Activated T-cell treated with anti-CD3 and anti-CD28 coated beads, Interleukin-2, amount 50 U/mL, for 4 hours (primary cell): Measurements from ENCODE around the gene CAMKMT. TPM values are rescaled to one million over a fixed set of nuclear protein-coding genes. Genes with fewer than 3 reads are reported as not detected.

Experiments used
- ATAC-seq, 2 donors: fragments of 200-7000 bp; cut with Tn5 transposase; one replicate each; pipeline ENCODE4 v1.10.0; 2021
- DNase-seq: peaks from one replicate; pipeline ENCODE4 v3.0.0-alpha.2; 2020
- H3K27me3 Mint-ChIP-seq: one replicate; pipeline ENCODE4 v1.8.0; 2021; ENCODE audit warnings: low read depth, mixed read lengths
- H3K36me3 Mint-ChIP-seq: one replicate; pipeline ENCODE4 v1.8.0; 2022; ENCODE audit warnings: mixed read lengths; ENCODE audit not compliant: insufficient read depth
- H3K4me1 Mint-ChIP-seq: one replicate; pipeline ENCODE4 v1.8.0; 2021; ENCODE audit warnings: low read depth, mixed read lengths
- H3K4me3 Mint-ChIP-seq: one replicate; pipeline ENCODE4 v1.8.0; 2021; ENCODE audit warnings: mild to moderate bottlenecking, moderate library complexity, mixed read lengths
- H3K9me3 Mint-ChIP-seq: one replicate; pipeline ENCODE4 v1.8.0; 2021; ENCODE audit warnings: mixed read lengths
- total RNA-seq, 3 donors: library from RNA; stranded (reverse); gene quantifications; one replicate each; pipeline ENCODE4 v1.2.1, GENCODE V29; 2021

The CAMKMT gene
- total RNA-seq, 3 donors from 2014 or later = 9.5 to 12.3 (median 10.0) TPM

DNA sequence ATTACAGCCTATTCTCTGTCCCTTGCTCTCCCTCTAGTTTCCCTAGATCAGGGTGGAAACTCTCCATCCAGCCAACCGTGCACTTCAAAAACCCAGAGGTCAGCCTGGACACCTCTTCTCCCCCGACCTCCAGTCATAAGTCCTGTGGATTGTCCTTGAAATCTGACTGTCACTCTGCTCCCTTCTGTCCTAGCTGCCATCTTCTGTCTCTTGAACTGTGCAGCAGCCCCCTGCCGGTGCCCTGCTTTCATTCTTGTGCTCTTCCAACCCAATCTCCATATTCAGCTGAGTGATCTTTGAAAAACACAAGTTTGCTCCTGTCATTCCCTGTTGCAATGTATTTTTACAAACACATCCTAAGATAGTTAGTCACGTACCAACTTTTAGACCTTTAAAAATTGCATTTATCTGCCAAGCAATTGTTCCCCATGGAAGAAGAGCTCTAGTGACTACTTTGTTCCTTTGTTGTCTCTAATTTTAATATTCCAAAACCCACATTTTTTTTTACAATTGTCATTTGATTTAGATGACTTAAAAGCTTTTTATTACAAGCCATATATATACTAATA, 254.3 kb downstream of the CAMKMT start:
- no peak for DNase-seq
- Mint-ChIP-seq H3K36me3 (no peaks in the 10 kb centered on the region), H3K27me3 (no peaks in the 10 kb centered on the region), H3K4me3 (no peak overlapping the region), H3K4me1 (peaks cover 3% of the 10 kb centered on the region), H3K9me3 (no peaks in the 10 kb centered on the region)
- no peak for ATAC-seq

DNA sequence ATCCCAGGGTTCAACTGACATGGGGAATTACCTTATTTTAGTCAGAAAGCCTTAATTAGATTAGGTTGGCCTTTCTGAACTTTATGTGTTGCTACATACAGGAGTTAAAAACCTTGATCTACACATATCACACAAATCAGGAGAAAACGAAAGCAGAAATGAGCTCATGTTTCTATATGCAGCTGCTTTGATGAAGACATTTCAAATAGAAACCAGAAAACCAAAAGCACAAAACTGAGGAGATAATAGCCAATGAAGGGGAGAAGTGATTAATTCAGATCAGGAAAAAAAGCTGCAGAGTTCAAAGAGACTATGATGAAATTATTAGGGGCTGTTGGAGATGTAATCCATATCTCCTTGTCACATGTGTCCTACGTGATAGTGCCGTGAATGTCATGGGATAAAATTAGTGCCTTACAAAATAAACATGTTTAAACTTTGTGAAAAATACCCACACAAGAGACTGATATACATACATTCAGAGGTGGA, 255.0 kb downstream of the CAMKMT start:
- H3K4me3 Mint-ChIP-seq = no peak overlapping the region
- no peak for DNase-seq
- peak; percentile 94 to 95 for ATAC-seq
- no peaks in the 10 kb centered on the region for H3K27me3 Mint-ChIP-seq
- peaks cover under 1% of the 10 kb centered on the region for H3K36me3 Mint-ChIP-seq
- peaks cover 3% of the 10 kb centered on the region for H3K4me1 Mint-ChIP-seq
- H3K9me3 Mint-ChIP-seq = no peaks in the 10 kb centered on the region

DNA sequence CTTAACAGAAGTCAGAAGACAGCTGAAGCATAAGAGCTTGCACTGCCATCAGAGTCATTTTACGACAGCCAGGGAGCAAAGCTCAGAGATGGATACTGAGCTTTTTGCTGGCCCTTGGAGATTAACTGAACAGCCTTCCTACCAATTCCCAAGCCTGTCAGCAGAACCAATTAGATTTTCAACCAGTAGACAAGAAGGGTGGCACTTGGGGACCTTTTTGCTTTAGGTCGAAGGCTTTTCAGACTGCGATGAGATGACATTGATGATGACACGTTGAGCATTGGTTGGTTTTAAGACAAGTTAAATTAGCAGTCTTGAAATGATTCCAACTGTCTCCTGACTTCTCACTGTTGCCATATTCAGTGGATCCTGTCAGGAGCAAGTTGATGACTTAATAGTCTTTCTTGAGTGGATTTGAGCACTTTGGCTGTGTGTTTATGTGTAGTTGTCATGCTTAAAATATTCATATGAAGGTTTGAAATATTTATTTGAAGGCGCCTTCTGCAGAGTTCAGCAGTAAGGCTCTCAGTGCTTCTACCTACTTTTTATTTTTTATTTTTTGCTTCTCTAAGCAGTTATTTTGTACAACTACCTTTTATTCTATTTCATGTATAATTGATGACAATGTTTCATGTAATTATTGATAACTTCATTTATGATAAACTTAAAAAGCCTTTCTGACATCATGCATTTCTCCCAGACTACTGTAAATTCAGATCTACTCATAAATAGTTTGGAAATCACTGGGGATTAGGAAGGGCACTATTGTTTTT, 256.7 kb downstream of the CAMKMT start:
- peaks cover 4% of the 10 kb centered on the region for H3K36me3 Mint-ChIP-seq
- no peak for ATAC-seq
- no peaks in the 10 kb centered on the region for H3K9me3 Mint-ChIP-seq
- H3K4me1 Mint-ChIP-seq = peaks cover 3% of the 10 kb centered on the region
- no peak overlapping the region for H3K4me3 Mint-ChIP-seq
- no peaks in the 10 kb centered on the region for H3K27me3 Mint-ChIP-seq
- no peak for DNase-seq

DNA sequence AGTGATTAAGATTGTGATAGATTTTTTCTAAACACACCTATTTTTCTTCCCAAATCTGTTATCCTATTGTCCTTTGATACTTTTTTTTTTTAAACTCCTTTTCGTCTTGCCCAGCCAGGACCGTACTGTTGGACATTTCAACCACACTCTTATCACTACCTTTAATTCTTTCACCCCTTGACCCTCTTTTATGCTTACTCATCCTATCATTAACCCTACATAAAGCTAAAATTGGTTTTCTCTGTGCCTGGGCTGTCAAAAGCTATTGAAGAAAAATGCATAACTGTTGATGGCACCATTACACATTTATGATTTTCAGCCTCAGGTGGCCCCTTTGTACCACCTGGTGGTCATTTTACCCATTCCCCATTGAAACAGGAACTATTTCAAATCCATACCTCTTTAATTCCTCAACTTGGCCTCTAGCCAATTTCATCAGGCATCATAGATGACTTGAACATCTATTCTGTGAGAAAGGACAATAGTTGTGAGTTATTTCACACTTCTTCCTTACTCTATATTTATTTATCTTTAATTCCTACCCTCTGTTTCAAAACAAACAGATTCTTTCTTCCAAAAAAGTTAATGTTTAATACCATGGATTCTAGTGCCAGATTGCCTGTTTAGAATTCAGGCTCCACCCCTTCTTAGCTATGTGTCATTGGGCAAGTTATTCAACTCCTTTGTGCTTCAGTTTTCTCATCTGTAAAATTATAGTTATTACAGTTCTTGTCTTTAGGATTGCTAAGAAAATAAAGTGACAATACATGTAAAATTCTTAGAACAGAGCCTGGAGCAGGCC, 258.6 kb downstream of the CAMKMT start:
- Mint-ChIP-seq H3K9me3 (no peaks in the 10 kb centered on the region), H3K4me1 (peaks cover 2% of the 10 kb centered on the region), H3K27me3 (no peaks in the 10 kb centered on the region), H3K4me3 (no peak overlapping the region), H3K36me3 (peaks cover 4% of the 10 kb centered on the region)
- no peak for DNase-seq
- no peak for ATAC-seq

DNA sequence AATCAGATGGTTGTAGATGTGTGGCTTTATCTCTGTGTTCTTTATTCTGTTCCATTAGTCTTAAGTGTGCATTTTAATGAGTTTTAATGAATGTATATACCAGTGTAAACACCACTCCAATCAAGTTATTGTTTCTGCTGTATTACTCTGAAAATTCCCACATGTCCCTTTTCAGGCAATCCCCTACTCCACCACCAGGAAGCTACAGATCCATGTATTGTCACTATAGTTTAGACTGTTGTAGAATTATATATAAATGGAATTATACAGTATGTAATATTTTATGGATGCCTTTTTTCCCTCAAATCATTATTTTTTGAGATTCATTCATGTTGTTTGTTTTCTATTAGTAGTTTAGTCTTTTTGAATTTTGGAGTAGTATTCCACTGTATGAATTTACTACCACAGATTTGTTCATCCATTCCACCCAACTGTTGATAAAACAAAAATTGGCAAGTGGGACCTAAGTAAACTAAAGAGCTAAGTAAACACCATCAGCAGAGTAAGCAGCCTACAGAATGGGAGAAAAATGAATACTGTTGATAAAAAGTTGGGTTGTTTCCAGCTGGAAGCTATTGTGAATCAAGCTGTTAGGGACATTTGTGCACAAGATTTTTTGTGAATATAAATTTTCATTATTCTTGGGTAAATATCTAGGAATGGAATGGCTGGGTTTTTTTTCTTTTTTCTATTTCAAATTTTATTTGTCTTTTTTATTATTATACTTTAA, 262.0 kb downstream of the CAMKMT start:
- peaks cover 5% of the 10 kb centered on the region for H3K36me3 Mint-ChIP-seq
- H3K9me3 Mint-ChIP-seq = no peaks in the 10 kb centered on the region
- ATAC-seq = no peak
- no peak for DNase-seq
- no peaks in the 10 kb centered on the region for H3K27me3 Mint-ChIP-seq
- H3K4me3 Mint-ChIP-seq = no peak overlapping the region
- peaks cover 1% of the 10 kb centered on the region for H3K4me1 Mint-ChIP-seq

DNA sequence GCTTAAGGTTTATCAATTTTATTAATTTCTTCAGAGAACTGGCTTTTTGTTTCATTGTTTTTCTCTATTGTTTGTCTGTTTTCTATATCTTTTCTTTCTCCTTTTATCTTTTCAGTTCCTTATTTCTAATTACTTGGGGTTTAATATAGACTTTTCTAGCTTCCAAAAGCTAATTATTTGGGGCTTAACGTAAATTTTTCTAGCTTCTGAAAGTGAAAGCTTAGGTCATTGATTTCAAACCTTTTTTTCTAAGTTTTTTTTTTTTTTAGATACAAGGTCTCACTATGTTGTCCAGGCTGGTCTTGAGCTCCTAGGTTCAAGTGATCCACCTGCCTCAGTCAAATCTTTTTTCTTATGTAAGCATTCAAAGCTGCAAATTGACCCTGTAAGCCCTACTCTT, 266.6 kb downstream of the CAMKMT start:
- no peak overlapping the region for H3K4me3 Mint-ChIP-seq
- no peak for ATAC-seq

DNA sequence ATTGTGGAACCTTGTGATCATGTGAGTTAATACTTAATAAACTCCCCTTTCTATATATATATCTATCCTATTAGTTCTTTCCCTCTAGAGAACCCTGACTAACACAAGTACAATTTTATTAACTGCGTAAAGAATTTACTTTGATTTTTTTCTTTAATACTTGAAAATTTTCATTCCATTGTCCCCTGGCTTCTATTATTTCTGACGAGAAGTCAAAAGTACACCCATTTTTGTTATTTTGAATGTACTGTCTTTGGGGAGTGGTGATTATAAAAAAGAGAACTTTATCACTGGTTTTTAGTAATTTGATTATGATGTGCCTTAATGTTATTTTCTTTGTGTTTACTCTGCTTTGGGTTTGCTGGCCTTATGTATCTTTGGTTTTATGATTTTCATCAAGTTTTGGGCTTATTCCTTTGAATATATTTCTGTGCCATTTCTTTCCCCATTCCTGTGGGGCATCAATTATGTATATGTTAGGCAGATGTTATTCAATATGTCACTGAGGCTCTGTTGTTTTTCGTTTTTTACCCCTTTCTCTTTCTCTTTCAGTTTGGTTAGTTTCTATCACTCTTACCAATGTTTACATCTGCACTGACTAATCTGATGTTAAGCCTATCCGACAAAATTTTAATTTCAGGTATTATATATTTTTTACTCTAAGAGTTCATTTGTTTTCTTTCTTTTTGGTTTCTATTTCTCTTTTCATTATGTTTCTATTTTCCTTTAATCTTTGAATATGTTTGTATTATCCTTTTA, 271.4 kb downstream of the CAMKMT start:
- no peak for DNase-seq
- Mint-ChIP-seq H3K4me1 (peaks cover 4% of the 10 kb centered on the region), H3K27me3 (peaks cover 1% of the 10 kb centered on the region), H3K36me3 (peaks cover 11% of the 10 kb centered on the region), H3K4me3 (no peak overlapping the region), H3K9me3 (peaks cover 7% of the 10 kb centered on the region)
- ATAC-seq = no peak

More for the DNA sequence above, 266.6 kb downstream of the CAMKMT start:
- Mint-ChIP-seq H3K9me3 (peaks cover 4% of the 10 kb centered on the region), H3K27me3 (peaks cover 1% of the 10 kb centered on the region), H3K36me3 (peaks cover 7% of the 10 kb centered on the region), H3K4me1 (peaks cover 2% of the 10 kb centered on the region)
- DNase-seq = no peak

DNA sequence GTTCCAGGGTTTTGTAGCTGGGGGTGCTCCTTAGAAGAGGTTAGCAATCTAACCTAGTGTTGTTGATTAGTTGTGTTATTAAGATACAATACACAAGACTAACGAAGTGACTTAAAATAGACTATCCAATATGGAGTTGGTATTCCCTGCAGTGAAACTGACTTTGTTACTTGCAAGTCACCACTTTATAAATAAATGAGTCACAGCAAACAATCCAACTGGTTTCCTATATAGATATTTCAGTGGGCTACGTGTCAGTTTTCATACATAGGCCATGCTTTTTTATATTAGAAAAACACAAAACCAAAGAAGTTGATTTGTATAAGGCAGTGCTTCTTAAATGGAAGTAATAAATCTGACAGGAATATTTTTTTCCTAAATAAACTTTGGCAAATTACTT, 274.0 kb downstream of the CAMKMT start:
- H3K4me1 Mint-ChIP-seq = peaks cover 4% of the 10 kb centered on the region
- peaks cover 1% of the 10 kb centered on the region for H3K27me3 Mint-ChIP-seq
- H3K9me3 Mint-ChIP-seq = peaks cover 7% of the 10 kb centered on the region
- DNase-seq (no peak), ATAC-seq (no peak)
- no peak overlapping the region for H3K4me3 Mint-ChIP-seq
- H3K36me3 Mint-ChIP-seq = peaks cover 9% of the 10 kb centered on the region

DNA sequence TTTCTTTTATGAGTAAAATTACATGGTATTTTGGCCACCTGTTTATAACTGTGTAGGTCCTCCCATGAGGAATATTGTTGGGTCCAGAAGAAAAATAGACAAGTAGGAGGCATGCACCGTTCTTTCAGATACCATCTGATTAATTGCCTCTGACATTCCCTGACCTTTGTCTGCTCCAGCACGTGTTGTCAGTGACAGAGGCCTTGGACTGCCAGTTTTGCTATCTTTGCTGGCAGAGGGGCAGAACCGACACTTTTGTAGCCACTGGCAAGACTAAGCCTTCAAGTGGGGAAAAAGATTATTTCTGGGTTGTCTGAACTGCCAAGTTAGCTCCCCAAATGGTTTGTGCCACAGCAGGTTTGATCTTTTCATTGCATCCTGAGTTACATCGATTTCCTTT, 276.9 kb downstream of the CAMKMT start:
- no peak for ATAC-seq
- DNase-seq = no peak
- no peaks in the 10 kb centered on the region for H3K9me3 Mint-ChIP-seq
- H3K4me3 Mint-ChIP-seq = no peak overlapping the region
- H3K4me1 Mint-ChIP-seq = no peaks in the 10 kb centered on the region
- peaks cover 6% of the 10 kb centered on the region for H3K36me3 Mint-ChIP-seq
- no peaks in the 10 kb centered on the region for H3K27me3 Mint-ChIP-seq

DNA sequence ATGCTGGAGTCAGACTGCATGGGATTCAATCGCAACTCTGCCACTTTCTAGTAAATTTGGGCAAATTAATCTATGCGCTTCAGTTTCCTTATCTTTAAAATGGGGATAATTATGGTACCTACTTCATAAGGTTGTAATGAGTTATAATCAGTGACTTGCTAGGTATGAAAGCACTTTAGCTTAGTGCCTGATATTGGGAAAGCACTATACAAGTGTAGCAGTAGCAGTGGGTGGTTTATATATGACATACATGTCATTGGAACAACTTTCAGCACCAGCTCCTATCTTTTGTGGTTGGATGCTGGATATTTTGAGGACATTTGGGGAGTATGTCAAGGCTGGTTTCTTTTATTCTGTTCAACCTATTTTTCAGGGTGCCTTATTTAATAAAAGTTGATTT, 277.7 kb downstream of the CAMKMT start:
- ATAC-seq = no peak
- H3K27me3 Mint-ChIP-seq = no peaks in the 10 kb centered on the region
- H3K4me1 Mint-ChIP-seq = no peaks in the 10 kb centered on the region
- peaks cover 6% of the 10 kb centered on the region for H3K36me3 Mint-ChIP-seq
- H3K9me3 Mint-ChIP-seq = no peaks in the 10 kb centered on the region
- no peak for DNase-seq
- H3K4me3 Mint-ChIP-seq = no peak overlapping the region

DNA sequence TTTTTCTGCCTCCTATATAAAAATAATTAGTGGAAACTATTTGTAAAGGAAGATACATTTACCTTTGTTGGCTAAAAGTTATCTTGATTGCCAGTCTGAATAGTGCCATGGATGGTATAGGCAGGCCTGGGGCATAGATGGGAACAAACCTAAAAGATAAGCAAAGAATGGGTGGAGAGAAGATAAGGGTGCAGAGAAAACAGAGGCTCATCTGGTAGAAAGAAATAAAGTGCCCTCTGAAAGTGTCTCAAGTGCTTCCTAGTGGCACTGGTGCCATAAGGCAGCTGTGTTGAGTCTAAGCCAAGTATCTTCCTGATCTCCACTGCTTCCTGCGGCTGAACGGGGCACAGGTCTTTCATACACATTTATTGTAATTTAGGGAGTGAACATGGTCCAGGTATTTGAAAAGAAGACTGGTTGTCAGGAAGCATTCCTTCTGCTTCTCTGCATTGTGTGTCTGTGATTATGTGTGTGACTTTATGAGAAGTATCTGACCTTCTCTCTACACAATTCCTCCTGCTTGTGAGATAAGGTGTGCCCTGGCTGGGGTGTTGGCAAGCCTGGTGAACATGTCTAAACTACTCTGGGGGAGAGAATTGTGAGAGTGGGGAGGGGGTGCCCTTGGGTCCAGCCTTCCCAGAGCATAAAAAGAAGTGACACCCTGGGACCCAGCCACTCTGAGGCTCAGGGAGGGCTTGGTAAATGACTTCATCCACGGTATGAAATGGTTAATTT, 280.5 kb downstream of the CAMKMT start:
- Mint-ChIP-seq H3K4me1 (no peaks in the 10 kb centered on the region), H3K36me3 (peaks cover 1% of the 10 kb centered on the region), H3K27me3 (no peaks in the 10 kb centered on the region), H3K9me3 (no peaks in the 10 kb centered on the region), H3K4me3 (no peak overlapping the region)
- ATAC-seq (no peak), DNase-seq (no peak)

DNA sequence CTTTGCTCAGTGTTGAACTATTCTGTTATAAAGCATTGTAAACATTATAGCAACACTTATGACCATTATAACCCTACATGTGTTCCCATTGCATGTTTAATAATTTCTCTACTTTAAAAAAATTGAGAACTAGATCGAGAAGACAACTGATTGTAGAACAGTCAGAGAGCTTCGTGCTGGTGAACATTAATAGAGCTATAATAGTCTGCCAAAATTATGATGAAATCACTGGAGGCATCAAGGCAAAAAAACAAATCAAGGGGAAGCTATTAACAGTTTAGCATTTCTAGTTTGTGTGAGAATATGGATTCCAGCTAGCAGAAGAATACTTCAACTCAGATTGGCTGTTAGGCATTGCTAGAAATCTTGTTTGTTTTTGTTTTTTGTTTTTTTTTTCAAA, 284.2 kb downstream of the CAMKMT start:
- Mint-ChIP-seq H3K4me3 (no peak overlapping the region), H3K27me3 (no peaks in the 10 kb centered on the region), H3K9me3 (no peaks in the 10 kb centered on the region), H3K36me3 (peaks cover 1% of the 10 kb centered on the region), H3K4me1 (no peaks in the 10 kb centered on the region)
- ATAC-seq = no peak
- no peak for DNase-seq

DNA sequence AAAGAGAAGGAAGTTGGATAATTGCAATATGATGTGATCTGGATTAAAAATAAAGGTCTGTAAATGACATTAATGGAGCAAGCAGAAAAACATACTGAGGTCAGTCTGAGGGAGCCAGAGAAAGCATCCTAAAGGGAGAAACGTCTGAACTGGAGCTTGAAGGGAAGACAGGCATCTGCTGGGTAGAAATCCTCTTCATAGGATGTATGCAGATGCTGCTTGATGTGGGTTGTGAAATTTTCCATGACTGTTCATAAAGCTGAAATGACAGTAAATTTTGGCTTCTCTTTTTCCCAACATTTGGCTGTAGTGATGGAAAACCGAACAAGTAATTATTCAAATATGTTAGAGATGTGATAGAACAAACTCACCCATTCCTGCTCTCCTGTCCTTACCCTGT, 287.6 kb downstream of the CAMKMT start:
- no peaks in the 10 kb centered on the region for H3K4me1 Mint-ChIP-seq
- no peak for ATAC-seq
- H3K36me3 Mint-ChIP-seq = no peaks in the 10 kb centered on the region
- no peaks in the 10 kb centered on the region for H3K9me3 Mint-ChIP-seq
- no peak for DNase-seq
- no peaks in the 10 kb centered on the region for H3K27me3 Mint-ChIP-seq
- H3K4me3 Mint-ChIP-seq = no peak overlapping the region
